IMR-90 (cell line): ENCODE measurements around the gene IKBKE. TPM values are rescaled to one million over a fixed set of nuclear protein-coding genes. Genes with fewer than 3 reads are reported as not detected.

Experiments
- ATAC-seq: fragments of 200-7000 bp; cut with Tn5 transposase; 2 replicates; pipeline ENCODE4 v1.9.1; 2020; ENCODE audit warnings: low read depth, mild to moderate bottlenecking, moderate library complexity
- BruUV-seq: library from RNA; stranded (reverse); fragments of 400-500 nt; replicated peaks from 2 replicates; lab custom pipeline; 2021; lab: Mats Ljungman, UMichigan
- CTCF ChIA-PET: fragments of 300-600 bp; formaldehyde crosslinking; extraction: SDS; loops from one replicate; lab custom pipeline; 2021; ENCODE audit warnings: antibody characterized with exemption; lab: Yijun Ruan, JAX
- POLR2A ChIA-PET: fragments of 300-600 bp; sonication (Branson Sonifier 250); formaldehyde crosslinking; loops from one replicate; lab custom pipeline; 2022; ENCODE audit warnings: antibody characterized with exemption; ENCODE audit not compliant: unreplicated experiment; lab: Charles Lee
- DNase-seq: peaks from one replicate; pipeline ENCODE4 v3.0.0; 2013
- H2AFZ ChIP-seq: replicated peaks from 2 replicates; pipeline ENCODE3; 2013; ENCODE audit warnings: low read length, mild to moderate bottlenecking; ENCODE audit not compliant: poor library complexity
- H2AK5ac ChIP-seq: 2 replicates; pipeline ENCODE4 v1.6.1; 2013; ENCODE audit warnings: low read depth, low read length, inconsistent platforms
- H2AK9ac ChIP-seq: replicated peaks from 2 replicates; pipeline ENCODE3; 2013; ENCODE audit warnings: mild to moderate bottlenecking, low read depth, low read length, moderate library complexity; ENCODE audit not compliant: poor library complexity
- H2BK120ac ChIP-seq: 2 replicates; pipeline ENCODE4 v1.6.1; 2013; ENCODE audit warnings: low read depth, low read length, inconsistent platforms
- H2BK15ac ChIP-seq: 3 replicates; pipeline ENCODE4 v1.6.1; 2013; ENCODE audit warnings: low read depth, low read length, inconsistent platforms
- H2BK20ac ChIP-seq: 2 replicates; pipeline ENCODE4 v1.6.1; 2013; ENCODE audit warnings: low read depth, mild to moderate bottlenecking, inconsistent platforms, low read length, moderate library complexity
- H2BK5ac ChIP-seq: 2 replicates; pipeline ENCODE4 v1.6.1; 2013; ENCODE audit warnings: mild to moderate bottlenecking, low read depth, low read length, inconsistent platforms; ENCODE audit not compliant: poor library complexity, severe bottlenecking
- H3K14ac ChIP-seq: replicated peaks from 2 replicates; pipeline ENCODE4 v1.6.1; 2013; ENCODE audit warnings: low read depth, low read length, inconsistent platforms
- H3K18ac ChIP-seq: 2 replicates; pipeline ENCODE4 v1.6.1; 2013; ENCODE audit warnings: low read depth, low read length, control low read depth
- H3K23ac ChIP-seq: 2 replicates; pipeline ENCODE4 v1.6.1; 2013; ENCODE audit warnings: low read depth, low read length, inconsistent platforms
- H3K27ac ChIP-seq: 2 replicates; pipeline ENCODE4 v1.5.1; 2013; ENCODE audit warnings: mild to moderate bottlenecking, control low read depth, low read length; ENCODE audit not compliant: insufficient read depth
- H3K27me3 ChIP-seq: 2 replicates; pipeline ENCODE4 v1.6.1; 2013; ENCODE audit warnings: low read length; ENCODE audit not compliant: control insufficient read depth, insufficient read depth
- H3K36me3 ChIP-seq: 2 replicates; pipeline ENCODE4 v1.6.1; 2013; ENCODE audit warnings: low read length, mixed read lengths; ENCODE audit not compliant: control insufficient read depth, insufficient read depth
- H3K4ac ChIP-seq: 2 replicates; pipeline ENCODE4 v1.6.1; 2013; ENCODE audit warnings: low read depth, low read length, inconsistent platforms
- H3K4me1 ChIP-seq: 2 replicates; pipeline ENCODE4 v1.6.1; 2013; ENCODE audit warnings: low read length, mixed read lengths; ENCODE audit not compliant: control insufficient read depth, insufficient read depth
- H3K4me2 ChIP-seq: 2 replicates; pipeline ENCODE4 v1.6.1; 2013; ENCODE audit warnings: low read depth, mild to moderate bottlenecking, control low read depth, low read length, moderate library complexity
- H3K4me3 ChIP-seq: 2 replicates; pipeline ENCODE4 v1.5.1; 2013; ENCODE audit warnings: low read depth, mild to moderate bottlenecking, control low read depth, low read length, moderate library complexity; ENCODE audit not compliant: insufficient read depth
- H3K56ac ChIP-seq: 2 replicates; pipeline ENCODE4 v1.6.1; 2013; ENCODE audit warnings: low read length, inconsistent platforms; ENCODE audit not compliant: insufficient read depth; ENCODE audit errors: extremely low read depth
- H3K79me1 ChIP-seq, 2 experiments: 2 replicates each; pipeline ENCODE4 v1.6.1; 2013; ENCODE audit warnings: low read length in 2 of 2, inconsistent platforms in 1 of 2, low read depth in 1 of 2
- H3K9ac ChIP-seq: 2 replicates; pipeline ENCODE4 v1.6.1; 2013; ENCODE audit warnings: low read depth, low read length, control low read depth
- H3K9me1 ChIP-seq: 2 replicates; pipeline ENCODE4 v1.6.1; 2013; ENCODE audit warnings: low read length, inconsistent platforms; ENCODE audit not compliant: insufficient read depth
- H3K9me3 ChIP-seq: 2 replicates; pipeline ENCODE4 v1.6.1; 2013; ENCODE audit warnings: low read length; ENCODE audit not compliant: control insufficient read depth, insufficient read depth
- H4K20me1 ChIP-seq: 2 replicates; pipeline ENCODE4 v1.6.1; 2013; ENCODE audit warnings: low read length, inconsistent platforms; ENCODE audit not compliant: insufficient read depth
- H4K5ac ChIP-seq: 2 replicates; pipeline ENCODE4 v1.6.1; 2013; ENCODE audit warnings: mild to moderate bottlenecking, low read depth, low read length, control low read depth
- H4K8ac ChIP-seq, 2 experiments: 2 replicates each; pipeline ENCODE4 v1.6.1; 2013; ENCODE audit warnings: low read depth in 2 of 2, low read length in 2 of 2, control low read depth in 1 of 2, inconsistent platforms in 1 of 2
- H4K91ac ChIP-seq: 2 replicates; pipeline ENCODE4 v1.6.1; 2013; ENCODE audit warnings: low read depth, low read length, inconsistent platforms; ENCODE audit not compliant: insufficient read depth
- BHLHE40 ChIP-seq: fragments of 150-350 bp; IDR thresholded peaks from 2 replicates; pipeline ENCODE4 v1.6.1; 2016; ENCODE audit warnings: mild to moderate bottlenecking, low read depth, low read length
- FOS ChIP-seq: fragments of 150-350 bp; IDR thresholded peaks from 2 replicates; pipeline ENCODE4 v1.6.1; 2016; ENCODE audit warnings: low read depth, low read length
- MAFK ChIP-seq: IDR thresholded peaks from 2 replicates; pipeline ENCODE4 v1.6.1; 2012; ENCODE audit warnings: low read depth, low read length, improper control_type of control experiment
- RAD21 ChIP-seq: IDR thresholded peaks from 2 replicates; pipeline ENCODE4 v1.6.1; 2012; ENCODE audit warnings: low read length, improper control_type of control experiment
- SMC3 ChIP-seq: fragments of 150-350 bp; IDR thresholded peaks from 2 replicates; pipeline ENCODE4 v1.6.1; 2016; ENCODE audit warnings: low read depth, mild to moderate bottlenecking, antibody characterized with exemption, low read length, moderate library complexity
- WGBS, 2 experiments: methylation state at CpG; one replicate each; pipeline versions ENCODE4 v1.1.5 to v1.1.7; 2013; ENCODE audit warnings: missing lambda C conversion rate in 2 of 2; ENCODE audit not compliant: insufficient read length in 1 of 2; ENCODE audit errors: extremely low coverage in 2 of 2; 5-methylcytosine and 5-hydroxymethylcytosine counted together
- dilution Hi-C: fragments of 300-500 bp; cut with HindIII; formaldehyde crosslinking; loops from one replicate; pipeline ENCODE4 v1.14.3; 2018; ENCODE audit warnings: low sequenced_read_pairs; ENCODE audit not compliant: unreplicated experiment
- in situ Hi-C: fragments of 300-500 bp; cut with MboI; formaldehyde crosslinking; loops from 3 replicates; pipeline ENCODE4 v1.14.3; 2019; ENCODE audit warnings: low sequenced_read_pairs, inconsistent platforms, mixed read lengths
- intact Hi-C: fragments of 100-400 bp; cut with micrococcal nuclease; formaldehyde crosslinking; loops from 2 replicates; pipeline ENCODE4 v1.10.0; 2022
- polyA plus RNA-seq, 3 experiments: library from polyadenylated mRNA; depleted of rRNA; stranded (reverse); fragments of >200 nt; gene quantifications; 2 replicates each; pipeline ENCODE4 v1.2.3, GENCODE V29; 2012; ENCODE audit warnings: low replicate concordance in 1 of 3
- total RNA-seq: library from RNA; depleted of rRNA; stranded (reverse); fragments of >200 nt; gene quantifications from 2 replicates; pipeline ENCODE4 v1.2.3, GENCODE V29; 2012
- TF ChIP-seq, protein P1 (sequence below): conservative IDR thresholded peaks from 2 replicates; pipeline ENCODE4 v1.5.1; 2012; ENCODE audit warnings: mild to moderate bottlenecking, low read depth, low read length, improper control_type of control experiment

IKBKE gene
- total and polyA plus RNA-seq, 2 of the 4 experiments (the other 2 are of a cell fraction): 20.3 to 24.0 TPM

GRCh38 chr1:206479183-206480125, 9.2 kb downstream of the IKBKE start:
- dilution Hi-C loops (no loop called here), in situ Hi-C loops (loop anchor here (5.0 to 10.0 kb wide), 3 partner anchors 63 to 435 kb away; no protein-coding TSS in a partner anchor), intact Hi-C loops (loop anchor here (1.0 to 10.0 kb wide), 4 partner anchors 21 to 505 kb away; no protein-coding TSS in a partner anchor)
- no peak overlapping the region for H2BK120ac ChIP-seq
- DNase-seq (peak; percentile 82), ATAC-seq (peak; percentile 86)
- H2BK20ac ChIP-seq: no peak overlapping the region
- peak overlapping the region; percentile 90 for H2AK9ac ChIP-seq
- H3K9me3 ChIP-seq: no peaks in the 10 kb centered on the region
- BruUV-seq: no TSS peak
- no peak overlapping the region for H3K4ac ChIP-seq
- H3K36me3 ChIP-seq: peaks cover 45% of the 10 kb centered on the region
- H4K8ac ChIP-seq: no peak overlapping the region
- POLR2A ChIA-PET: no interaction called here
- H3K9ac ChIP-seq: no peak overlapping the region
- peak overlapping the region; percentile 76 for H2AFZ ChIP-seq
- H3K4me2 ChIP-seq: no peak overlapping the region
- CTCF ChIA-PET: interaction anchor here (0.6 to 1.7 kb wide), 12 partner anchors 8 to 214 kb away, joined by 3 to 10 read pairs (median 4); partner anchors contain the start of gene IKBKE
- H3K79me1 ChIP-seq: peaks cover 0 to 7% of the 10 kb centered on the region in 2 experiments; a peak in 1 of 4 replicates
- H3K23ac ChIP-seq: no peak overlapping the region
- no peak overlapping the region for H3K18ac ChIP-seq
- 0 out of 3 replicates have a peak overlapping the region, but pooled peaks have one; percentile 4 for H2BK15ac ChIP-seq
- H4K20me1 ChIP-seq: no peaks in the 10 kb centered on the region; the same call in 1 of the 2 replicates
- H4K91ac ChIP-seq: no peak overlapping the region
- no peak overlapping the region for H2BK5ac ChIP-seq
- 83% methylated on average over 7 of the region's 14 CpGs; no CpG with 5 or more reads in 1 of the 2 experiments for WGBS, 2 experiments
- H4K5ac ChIP-seq: no peak overlapping the region
- TF ChIP-seq, protein P1, sequence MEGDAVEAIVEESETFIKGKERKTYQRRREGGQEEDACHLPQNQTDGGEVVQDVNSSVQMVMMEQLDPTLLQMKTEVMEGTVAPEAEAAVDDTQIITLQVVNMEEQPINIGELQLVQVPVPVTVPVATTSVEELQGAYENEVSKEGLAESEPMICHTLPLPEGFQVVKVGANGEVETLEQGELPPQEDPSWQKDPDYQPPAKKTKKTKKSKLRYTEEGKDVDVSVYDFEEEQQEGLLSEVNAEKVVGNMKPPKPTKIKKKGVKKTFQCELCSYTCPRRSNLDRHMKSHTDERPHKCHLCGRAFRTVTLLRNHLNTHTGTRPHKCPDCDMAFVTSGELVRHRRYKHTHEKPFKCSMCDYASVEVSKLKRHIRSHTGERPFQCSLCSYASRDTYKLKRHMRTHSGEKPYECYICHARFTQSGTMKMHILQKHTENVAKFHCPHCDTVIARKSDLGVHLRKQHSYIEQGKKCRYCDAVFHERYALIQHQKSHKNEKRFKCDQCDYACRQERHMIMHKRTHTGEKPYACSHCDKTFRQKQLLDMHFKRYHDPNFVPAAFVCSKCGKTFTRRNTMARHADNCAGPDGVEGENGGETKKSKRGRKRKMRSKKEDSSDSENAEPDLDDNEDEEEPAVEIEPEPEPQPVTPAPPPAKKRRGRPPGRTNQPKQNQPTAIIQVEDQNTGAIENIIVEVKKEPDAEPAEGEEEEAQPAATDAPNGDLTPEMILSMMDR: peak; percentile 79
- TF ChIP-seq BHLHE40 (no peak), MAFK (no peak), RAD21 (peak; percentile 76), FOS (no peak), SMC3 (peak; percentile 79)
- H3K4me1 ChIP-seq: peaks cover 9% of the 10 kb centered on the region
- no peak overlapping the region for H3K14ac ChIP-seq
- H3K27ac ChIP-seq: no peak overlapping the region
- no peaks in the 10 kb centered on the region for H3K27me3 ChIP-seq
- no peak overlapping the region for H3K56ac ChIP-seq
- no peak overlapping the region for H3K4me3 ChIP-seq
- peak overlapping the region; percentile 39; the same call in 1 of the 2 replicates for H2AK5ac ChIP-seq
- peaks cover 8% of the 10 kb centered on the region for H3K9me1 ChIP-seq
